Naive B cell (primary cell): Measurements from ENCODE around the gene NUDT6. TPM values are rescaled to one million over a fixed set of nuclear protein-coding genes. Genes with fewer than 3 reads are reported as not detected.
A peak's percentile ranks its signal among the peaks of the same experiment; 100 is the strongest.
"Not testable (repeated sequence)": the region's sequence is repeated elsewhere in the genome, so short reads cannot be mapped to it uniquely, and the experiment has no call there.

ENCODE experiments used
- ATAC-seq, 2 donors: fragments of 150-1000 bp; cut with Tn5 transposase; 2 replicates each; pipeline ENCODE4 v1.10.0; 2021; ENCODE audit warnings: low read depth in 2 of 2, mild to moderate bottlenecking in 2 of 2, moderate library complexity in 2 of 2
- DNase-seq: peaks from one replicate; pipeline ENCODE4 v3.0.0; 2022
- H3K27ac Mint-ChIP-seq, 6 donors: one replicate each; pipeline ENCODE4 v1.8.0; 2020 to 2022; ENCODE audit warnings: mild to moderate bottlenecking in 6 of 6, mixed read lengths in 6 of 6, moderate library complexity in 5 of 6, inconsistent platforms in 2 of 6
- H3K27me3 Mint-ChIP-seq, 3 donors: one replicate each; pipeline ENCODE4 v1.8.0; 2021 to 2022; ENCODE audit warnings: mixed read lengths in 3 of 3, mild to moderate bottlenecking in 1 of 3
- H3K36me3 Mint-ChIP-seq, 2 donors: one replicate each; pipeline ENCODE4 v1.8.0; 2020 to 2022; ENCODE audit warnings: mixed read lengths in 2 of 2, inconsistent platforms in 1 of 2, mild to moderate bottlenecking in 1 of 2
- H3K4me1 Mint-ChIP-seq, 3 donors: one replicate each; pipeline ENCODE4 v1.8.0; 2020 to 2022; ENCODE audit warnings: mixed read lengths in 3 of 3, inconsistent platforms in 1 of 3, mild to moderate bottlenecking in 1 of 3, moderate library complexity in 1 of 3
- H3K4me3 Mint-ChIP-seq, 8 donors: one replicate each; pipeline ENCODE4 v1.8.0; 2020 to 2022; ENCODE audit warnings: mild to moderate bottlenecking in 8 of 8, mixed read lengths in 8 of 8, moderate library complexity in 8 of 8, inconsistent platforms in 2 of 8
- H3K9me3 Mint-ChIP-seq, 7 donors: one replicate each; pipeline ENCODE4 v1.8.0; 2020 to 2022; ENCODE audit warnings: mixed read lengths in 7 of 7, mild to moderate bottlenecking in 5 of 7, inconsistent platforms in 2 of 7, moderate library complexity in 1 of 7
- polyA plus RNA-seq, 6 donors: library from polyadenylated mRNA; unstranded; fragments of 300-500 nt; fragmentation: Illumina TruSeq; gene quantifications; one replicate each; pipeline ENCODE4 v1.2.3, GENCODE V29; 2021; ENCODE audit warnings: low read depth in 6 of 6

NUDT6 gene
- polyA plus RNA-seq, 6 donors from 2014 or later, result 0.73 to 2.6 (median 1.0) TPM; not detected in 1

DNA sequence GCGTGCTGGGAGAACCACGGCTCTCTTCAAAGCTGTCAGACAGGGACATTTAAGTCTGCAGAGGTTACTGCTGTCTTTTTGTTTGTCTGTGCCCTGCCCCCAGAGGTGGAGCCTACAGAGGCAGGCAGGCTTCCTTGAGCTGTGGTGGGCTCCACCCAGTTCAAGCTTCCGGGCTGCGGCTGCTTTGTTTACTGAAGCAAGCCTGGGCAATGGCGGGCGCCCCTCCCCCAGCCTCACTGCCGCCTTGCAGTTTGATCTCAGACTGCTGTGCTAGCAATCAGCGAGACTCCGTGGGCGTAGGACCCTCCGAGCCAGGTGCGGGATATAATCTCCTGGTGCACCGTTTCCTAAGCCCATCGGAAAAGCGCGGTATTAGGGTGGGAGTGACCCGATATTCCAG, 22.7 kb upstream of the NUDT6 start:
- H3K4me1 Mint-ChIP-seq, H3K9me3 Mint-ChIP-seq, H3K4me3 Mint-ChIP-seq, DNase-seq, ATAC-seq, H3K27me3 Mint-ChIP-seq: not testable (repeated sequence)
- Mint-ChIP-seq H3K27ac (peak overlapping the region in 1 of 6 donors; percentile 34), H3K36me3 (peaks cover 28 to 48% of the 10 kb centered on the region in 2 donors)

DNA sequence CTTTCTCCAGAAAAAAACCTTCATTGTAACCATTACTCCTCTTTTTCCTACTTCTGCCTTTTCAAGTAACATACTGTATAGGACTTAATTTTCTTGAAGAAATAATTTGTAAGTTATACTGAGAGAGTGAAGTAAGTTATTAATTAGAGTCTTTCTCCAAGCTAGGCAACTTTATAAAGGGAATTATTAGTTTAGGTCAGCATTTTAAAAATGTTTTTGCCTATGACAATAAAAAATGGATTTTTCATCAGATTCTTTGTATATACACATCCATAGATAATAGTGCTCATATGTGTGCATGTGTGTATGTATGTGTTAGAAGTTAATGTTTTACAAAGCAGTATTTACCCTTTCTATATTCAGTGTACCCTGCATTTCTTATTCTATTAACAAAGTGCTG, 10.4 kb upstream of the NUDT6 start:
- ATAC-seq (no peak), DNase-seq (no peak)
- Mint-ChIP-seq H3K4me3 (no peak overlapping the region), H3K27ac (no peak overlapping the region), H3K4me1 (no peaks in the 10 kb centered on the region), H3K9me3 (no peaks in the 10 kb centered on the region), H3K36me3 (peaks cover 18 to 23% of the 10 kb centered on the region in 2 donors), H3K27me3 (no peaks in the 10 kb centered on the region)

DNA sequence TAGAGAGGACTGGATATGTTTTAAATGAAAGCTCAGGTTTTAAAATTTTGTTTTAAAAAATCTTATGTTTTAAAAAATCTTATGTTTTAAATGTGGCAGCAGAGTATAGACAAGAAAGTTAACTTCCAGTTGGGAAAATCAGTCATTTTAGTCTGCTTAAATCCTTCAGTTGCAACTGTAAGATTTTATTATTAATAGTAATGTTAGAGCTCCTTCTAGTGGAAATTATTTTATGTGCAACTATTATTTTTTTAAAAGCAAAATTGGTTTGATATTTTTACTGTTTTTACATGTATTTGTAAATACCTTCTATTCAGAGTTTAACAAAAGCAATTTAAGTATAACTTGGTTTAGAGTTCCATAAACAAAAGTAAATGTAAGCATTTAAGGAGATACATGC, 8.5 kb upstream of the NUDT6 start:
- DNase-seq (no peak), ATAC-seq (no peak)
- peaks cover 16 to 19% of the 10 kb centered on the region in 2 donors for H3K36me3 Mint-ChIP-seq
- H3K4me3 Mint-ChIP-seq, result no peak overlapping the region
- no peak overlapping the region for H3K27ac Mint-ChIP-seq
- no peaks in the 10 kb centered on the region for H3K9me3 Mint-ChIP-seq
- H3K27me3 Mint-ChIP-seq, result no peaks in the 10 kb centered on the region
- H3K4me1 Mint-ChIP-seq, result no peaks in the 10 kb centered on the region

DNA sequence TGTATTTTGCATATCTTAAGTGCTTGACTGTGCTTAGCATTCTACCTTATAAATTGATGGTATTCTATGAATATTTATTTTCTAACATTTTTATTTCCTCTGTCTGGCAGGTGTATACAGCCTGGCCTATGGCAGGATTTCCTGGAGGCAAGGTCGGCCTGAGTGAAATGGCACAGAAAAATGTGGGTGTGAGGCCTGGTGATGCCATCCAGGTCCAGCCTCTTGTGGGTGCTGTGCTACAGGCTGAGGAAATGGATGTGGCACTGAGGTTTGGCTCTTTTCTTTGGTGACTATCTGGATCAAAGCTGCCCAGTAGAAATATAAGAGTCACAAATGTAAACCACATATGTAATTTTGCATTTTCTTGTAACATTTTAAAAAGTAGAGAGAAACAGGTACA, 6.5 kb upstream of the NUDT6 start:
- DNase-seq (no peak), ATAC-seq (no peak)
- Mint-ChIP-seq H3K36me3 (peaks cover under 1 to 4% of the 10 kb centered on the region in 2 donors), H3K4me1 (no peaks in the 10 kb centered on the region), H3K27me3 (no peaks in the 10 kb centered on the region), H3K4me3 (no peak overlapping the region), H3K27ac (no peak overlapping the region), H3K9me3 (no peaks in the 10 kb centered on the region)

DNA sequence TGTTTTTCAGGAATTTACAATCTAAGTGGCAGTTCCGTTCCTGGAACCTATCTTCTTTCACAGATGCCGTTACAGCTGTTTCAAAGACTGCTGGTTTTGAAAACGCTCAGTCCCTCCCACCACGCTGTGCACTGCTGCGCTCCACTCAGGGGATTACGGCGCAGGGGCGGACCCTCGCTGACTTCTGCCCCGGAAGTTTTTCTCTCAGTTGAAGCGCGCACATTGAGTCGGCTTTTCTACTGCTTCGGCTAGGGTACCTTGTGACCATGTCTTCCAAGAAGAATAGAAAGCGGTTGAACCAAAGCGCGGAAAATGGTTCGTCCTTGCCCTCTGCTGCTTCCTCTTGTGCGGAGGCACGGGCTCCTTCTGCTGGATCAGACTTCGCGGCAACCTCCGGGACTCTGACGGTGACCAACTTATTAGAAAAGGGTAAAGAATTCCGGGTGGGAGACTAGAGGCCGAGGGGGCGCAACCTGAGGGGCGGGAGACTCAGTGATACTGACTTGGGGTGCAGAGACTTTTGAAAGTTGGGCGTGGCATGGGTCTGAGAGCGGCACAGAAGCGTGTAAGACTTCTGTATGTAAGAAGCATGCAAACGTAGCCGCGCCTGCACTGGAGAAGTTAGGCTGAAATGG, 597 bp upstream of the NUDT6 start:
- Mint-ChIP-seq H3K36me3 (no peaks in the 10 kb centered on the region), H3K9me3 (no peaks in the 10 kb centered on the region), H3K4me3 (peak overlapping the region in 6 of 8 donors; percentile 95 to 99 (median 98)), H3K4me1 (peaks cover 0 to 7% (median 3%) of the 10 kb centered on the region in 3 donors), H3K27ac (peak overlapping the region; percentile 80 to 96 (median 94)), H3K27me3 (no peaks in the 10 kb centered on the region)
- DNase-seq (peak; percentile 78), ATAC-seq (peak; percentile 98)

DNA sequence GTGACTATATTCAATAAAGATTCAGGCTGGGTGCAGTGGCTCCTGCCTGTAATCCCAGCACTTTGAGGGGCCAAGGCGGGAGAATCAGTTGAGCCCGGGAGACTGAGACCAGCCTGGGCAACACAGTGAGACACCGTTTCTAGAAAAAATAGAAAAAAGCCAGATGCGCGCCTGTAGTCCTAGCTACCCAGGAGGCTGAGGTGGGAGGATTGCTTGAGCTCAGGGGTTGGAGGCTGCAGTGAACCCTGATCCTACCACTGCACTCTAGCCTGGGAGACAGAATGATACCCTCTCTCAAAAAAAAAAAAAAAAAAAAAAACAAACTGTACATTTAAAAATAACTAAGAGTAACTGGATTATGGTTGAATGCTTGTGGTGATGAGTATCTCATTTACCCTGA, 1.1 kb downstream of the NUDT6 start:
- no peaks in the 10 kb centered on the region for H3K36me3 Mint-ChIP-seq
- peak overlapping the region in 6 of 8 donors; percentile 63 to 99 (median 98) for H3K4me3 Mint-ChIP-seq
- H3K9me3 Mint-ChIP-seq, result no peaks in the 10 kb centered on the region
- H3K27ac Mint-ChIP-seq, result no peak overlapping the region
- DNase-seq (no peak), ATAC-seq (no peak)
- H3K27me3 Mint-ChIP-seq, result no peaks in the 10 kb centered on the region
- peaks cover 0 to 7% (median 3%) of the 10 kb centered on the region in 3 donors for H3K4me1 Mint-ChIP-seq

DNA sequence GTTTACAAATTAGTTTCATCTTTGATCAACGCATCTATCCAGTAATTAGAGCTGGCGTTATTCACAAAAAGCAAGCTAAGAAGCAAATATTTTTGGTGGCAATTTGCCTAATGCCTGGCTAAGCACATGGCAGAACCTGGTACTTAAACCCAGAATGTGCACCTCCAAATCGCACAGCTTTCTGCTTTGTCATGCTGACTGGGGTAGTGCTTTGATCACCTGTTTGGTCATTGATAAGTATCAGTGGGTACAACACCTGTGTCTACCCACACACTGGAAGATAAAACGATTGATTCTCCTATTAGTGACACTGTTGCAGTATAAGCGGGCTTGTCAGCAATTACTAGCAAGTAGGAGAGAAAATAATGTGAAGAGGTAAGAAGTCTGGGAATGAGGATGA, 1.9 kb downstream of the NUDT6 start:
- H3K4me1 Mint-ChIP-seq, result peaks cover 0 to 7% (median 3%) of the 10 kb centered on the region in 3 donors
- no peaks in the 10 kb centered on the region for H3K27me3 Mint-ChIP-seq
- no peaks in the 10 kb centered on the region for H3K9me3 Mint-ChIP-seq
- peak overlapping the region in 2 of 8 donors; percentile 23 to 36 for H3K4me3 Mint-ChIP-seq
- ATAC-seq (no peak), DNase-seq (no peak)
- no peak overlapping the region for H3K27ac Mint-ChIP-seq
- H3K36me3 Mint-ChIP-seq, result no peaks in the 10 kb centered on the region

DNA sequence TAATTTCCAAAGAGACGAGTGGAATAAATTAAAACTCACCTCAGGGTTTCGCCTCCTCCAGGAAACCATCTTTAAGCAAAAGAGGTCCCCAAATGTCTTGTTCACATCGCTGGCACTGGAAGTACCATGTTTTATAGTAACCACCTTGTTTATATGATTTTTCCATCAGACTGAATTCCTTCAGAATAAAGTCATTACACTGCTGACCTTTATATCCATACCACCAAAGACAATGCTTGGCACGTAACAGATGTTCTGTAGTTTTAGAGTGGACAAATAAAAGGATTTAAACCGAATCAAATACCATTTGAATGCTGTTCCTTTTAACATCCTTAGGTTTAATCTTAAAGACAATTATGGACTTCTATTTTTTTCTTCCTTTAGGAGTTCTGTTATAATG, 4.7 kb downstream of the NUDT6 start:
- H3K36me3 Mint-ChIP-seq, result no peaks in the 10 kb centered on the region
- peaks cover 0 to 7% (median 0%) of the 10 kb centered on the region in 3 donors for H3K4me1 Mint-ChIP-seq
- H3K4me3 Mint-ChIP-seq, result no peak overlapping the region
- DNase-seq (no peak), ATAC-seq (no peak)
- no peaks in the 10 kb centered on the region for H3K9me3 Mint-ChIP-seq
- no peaks in the 10 kb centered on the region for H3K27me3 Mint-ChIP-seq
- no peak overlapping the region for H3K27ac Mint-ChIP-seq

DNA sequence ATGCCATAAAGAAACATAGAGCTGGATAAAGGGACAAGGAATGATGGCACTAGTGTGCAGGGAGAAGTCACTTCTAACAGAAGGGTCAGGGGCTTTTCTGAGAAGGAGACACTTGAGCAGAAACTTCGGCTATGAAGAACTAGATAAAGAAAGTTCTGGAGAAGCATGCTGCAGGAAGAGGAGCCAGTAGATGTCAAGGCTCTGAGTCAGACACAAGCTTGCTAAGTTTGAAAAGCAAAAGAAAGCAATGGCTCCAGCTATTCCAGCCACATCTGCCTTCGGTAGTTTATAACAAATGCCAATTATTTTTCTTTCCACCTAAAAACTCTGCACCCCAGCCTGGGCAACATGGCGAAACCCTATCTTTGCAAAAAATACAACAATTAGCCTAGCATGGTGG, 7.5 kb downstream of the NUDT6 start:
- Mint-ChIP-seq H3K4me3 (no peak overlapping the region), H3K36me3 (no peaks in the 10 kb centered on the region), H3K4me1 (no peaks in the 10 kb centered on the region), H3K9me3 (no peaks in the 10 kb centered on the region), H3K27me3 (no peaks in the 10 kb centered on the region), H3K27ac (peak overlapping the region in 2 of 6 donors; percentile 3 to 23)
- ATAC-seq (no peak), DNase-seq (no peak)

DNA sequence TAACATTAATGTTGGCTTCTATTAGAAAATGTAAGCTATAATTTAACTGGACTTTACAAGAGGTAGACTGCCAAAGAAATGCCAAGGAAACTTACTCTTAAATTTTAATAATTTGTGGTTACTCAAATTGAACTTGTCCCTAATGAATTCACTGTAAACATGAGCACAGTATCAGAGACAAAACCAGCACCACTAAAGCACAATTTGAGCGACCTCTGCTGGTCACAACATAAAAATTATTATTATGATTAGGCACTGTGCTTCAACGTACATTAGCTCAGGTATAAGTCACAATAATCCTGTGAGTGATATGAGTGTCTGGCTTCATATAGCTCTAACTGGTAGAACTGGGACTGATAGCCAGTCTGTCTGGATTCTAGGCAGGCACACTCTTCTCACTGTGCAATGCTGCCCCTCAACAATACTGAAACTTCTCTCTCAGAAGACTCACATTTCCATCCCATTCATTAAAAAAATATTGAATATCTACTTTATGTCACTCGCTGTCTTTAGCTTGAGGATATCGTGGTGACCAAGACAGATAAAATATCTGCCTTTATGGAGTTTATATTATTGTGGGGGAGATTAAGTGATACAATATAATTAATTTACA, 8.0 kb downstream of the NUDT6 start:
- Mint-ChIP-seq H3K27me3 (no peaks in the 10 kb centered on the region), H3K9me3 (no peaks in the 10 kb centered on the region), H3K4me3 (no peak overlapping the region), H3K4me1 (no peaks in the 10 kb centered on the region), H3K36me3 (no peaks in the 10 kb centered on the region), H3K27ac (no peak overlapping the region)
- ATAC-seq (no peak), DNase-seq (no peak)

DNA sequence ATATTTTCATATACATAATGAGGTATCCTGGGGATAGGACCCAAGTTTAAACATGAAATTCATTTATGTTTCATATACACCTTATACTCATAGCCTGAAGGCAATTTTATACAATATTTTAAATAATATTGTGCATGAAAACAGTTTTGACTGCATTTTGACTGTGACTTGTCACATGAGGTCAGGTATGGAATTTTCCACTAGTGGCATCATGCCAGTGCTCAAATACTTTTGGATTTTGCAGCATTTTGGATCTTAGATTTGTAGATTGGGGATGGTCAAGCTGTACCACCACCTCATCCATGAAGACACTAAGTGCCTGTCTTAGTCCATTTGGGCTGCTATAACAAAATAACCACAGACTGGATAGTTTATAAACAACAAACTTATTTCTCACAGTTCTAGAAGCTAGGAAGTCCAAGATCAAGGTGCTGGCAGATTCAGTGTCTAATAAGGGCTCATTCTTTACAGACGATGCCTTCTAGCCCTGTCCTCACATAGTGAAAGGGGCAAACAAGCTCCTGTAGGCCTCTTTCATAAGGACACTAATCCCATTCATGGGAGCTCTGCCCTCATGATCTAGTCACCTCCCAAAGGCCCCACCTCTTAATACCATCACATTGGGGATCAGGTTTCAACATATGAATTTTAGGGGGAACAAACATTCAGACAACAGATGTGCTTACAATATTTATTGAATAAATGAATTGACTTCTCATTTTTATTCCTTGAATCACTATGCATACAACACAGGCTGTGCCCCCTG, 9.4 kb downstream of the NUDT6 start:
- Mint-ChIP-seq H3K27ac (no peak overlapping the region), H3K27me3 (no peaks in the 10 kb centered on the region), H3K36me3 (peaks cover 0 to 6% of the 10 kb centered on the region in 2 donors), H3K9me3 (no peaks in the 10 kb centered on the region), H3K4me3 (no peak overlapping the region), H3K4me1 (no peaks in the 10 kb centered on the region)
- ATAC-seq (no peak), DNase-seq (no peak)

DNA sequence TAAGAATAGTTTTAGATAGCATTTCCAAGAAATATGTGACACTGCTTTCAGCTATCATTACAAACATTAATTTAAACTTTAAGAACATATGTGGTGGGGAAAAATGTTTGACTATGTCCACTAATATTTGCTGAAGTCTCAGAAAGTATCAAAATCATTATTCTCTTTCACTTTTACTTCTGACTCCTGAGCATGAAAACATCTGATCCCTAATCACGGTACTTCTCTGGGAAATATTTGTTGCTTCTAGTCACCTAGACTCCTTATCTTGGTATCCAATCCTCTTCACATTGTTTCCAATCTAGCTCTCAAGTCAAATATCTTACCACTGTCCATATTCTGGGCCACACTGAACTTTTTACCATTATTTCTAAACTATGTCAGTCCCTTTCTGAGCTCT, 10.8 kb downstream of the NUDT6 start:
- no peak for ATAC-seq
- Mint-ChIP-seq H3K27ac (no peak overlapping the region), H3K36me3 (peaks cover 0 to 8% of the 10 kb centered on the region in 2 donors), H3K27me3 (no peaks in the 10 kb centered on the region), H3K4me3 (no peak overlapping the region), H3K4me1 (no peaks in the 10 kb centered on the region), H3K9me3 (no peaks in the 10 kb centered on the region)
- no peak for DNase-seq

DNA sequence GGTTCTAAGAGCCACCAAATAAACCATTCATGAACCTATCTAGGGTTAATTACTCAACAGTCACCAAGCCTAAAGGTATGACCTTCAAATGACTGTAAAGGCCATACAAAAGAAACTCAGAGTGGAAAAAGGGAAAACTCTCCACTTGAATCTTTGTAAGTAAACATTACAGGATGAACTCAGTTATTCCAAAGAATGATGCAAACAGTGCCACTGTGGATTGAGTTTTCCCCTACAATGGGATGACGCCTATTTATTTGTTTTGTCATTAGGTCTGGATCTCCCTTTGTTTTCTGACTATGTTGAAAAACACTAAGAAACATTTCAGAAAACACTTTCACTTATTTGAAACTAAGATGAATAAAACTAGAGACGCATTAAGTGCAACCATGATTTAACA, 12.7 kb downstream of the NUDT6 start:
- no peak overlapping the region for H3K4me3 Mint-ChIP-seq
- H3K4me1 Mint-ChIP-seq, result no peaks in the 10 kb centered on the region
- peaks cover 0 to 8% of the 10 kb centered on the region in 2 donors for H3K36me3 Mint-ChIP-seq
- H3K9me3 Mint-ChIP-seq, result no peaks in the 10 kb centered on the region
- no peak for ATAC-seq
- H3K27ac Mint-ChIP-seq, result no peak overlapping the region
- no peak for DNase-seq
- H3K27me3 Mint-ChIP-seq, result no peaks in the 10 kb centered on the region

DNA sequence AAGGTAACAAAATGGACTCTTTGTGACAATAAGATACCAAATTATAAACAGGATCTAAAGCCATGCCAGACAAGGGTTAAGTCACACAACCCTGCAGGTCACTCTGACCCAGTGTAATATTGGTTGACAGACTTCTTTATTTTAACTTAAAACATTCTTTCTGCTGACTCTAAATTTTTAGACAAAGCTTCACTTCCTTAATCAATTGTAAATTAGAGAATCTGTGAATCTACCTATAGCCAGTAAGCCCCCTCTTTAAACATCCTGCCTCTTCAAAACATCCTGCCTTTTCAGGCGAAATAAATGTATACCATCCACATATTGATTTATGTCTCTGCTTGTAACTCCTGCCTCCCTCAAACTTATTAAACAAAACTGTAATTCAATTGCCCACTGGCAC, 14.2 kb downstream of the NUDT6 start:
- DNase-seq (no peak), ATAC-seq (no peak)
- Mint-ChIP-seq H3K4me3 (no peak overlapping the region), H3K36me3 (peaks cover 0 to 8% of the 10 kb centered on the region in 2 donors), H3K9me3 (no peaks in the 10 kb centered on the region), H3K4me1 (no peaks in the 10 kb centered on the region), H3K27me3 (no peaks in the 10 kb centered on the region), H3K27ac (peak overlapping the region in 1 of 6 donors; percentile 8)
